Progenitor cell of endocrine pancreas (in vitro differentiated cells): ENCODE measurements around the gene EVX1. TPM values are rescaled to one million over a fixed set of nuclear protein-coding genes. Genes with fewer than 3 reads are reported as not detected.

ENCODE experiments used
- DNase-seq: peaks from one replicate; pipeline ENCODE4 v3.0.0; 2021; ENCODE audit warnings: low spot score; ENCODE audit not compliant: unreplicated experiment
- H3K27ac Mint-ChIP-seq: 2 replicates; pipeline ENCODE4 v1.8.0; 2021; ENCODE audit warnings: mild to moderate bottlenecking, moderate library complexity, mixed read lengths
- H3K27me3 Mint-ChIP-seq: 2 replicates; pipeline ENCODE4 v1.8.0; 2021; ENCODE audit warnings: mixed read lengths
- H3K36me3 Mint-ChIP-seq: 2 replicates; pipeline ENCODE4 v1.8.0; 2022; ENCODE audit warnings: mixed read lengths; ENCODE audit not compliant: insufficient read depth
- H3K4me1 Mint-ChIP-seq: 2 replicates; pipeline ENCODE4 v1.8.0; 2021; ENCODE audit warnings: low read depth, mixed read lengths
- H3K4me3 Mint-ChIP-seq: 2 replicates; pipeline ENCODE4 v1.8.0; 2021; ENCODE audit warnings: low read depth, mild to moderate bottlenecking, moderate library complexity, mixed read lengths
- H3K9me3 Mint-ChIP-seq: 2 replicates; pipeline ENCODE4 v1.8.0; 2021; ENCODE audit warnings: low read depth, mixed read lengths
- CTCF ChIP-seq: fragments of 200-600 bp; sonication (generic); IDR thresholded peaks from one replicate; pipeline ENCODE4 v1.5.0; 2021; ENCODE audit warnings: antibody characterized with exemption, mild to moderate bottlenecking; ENCODE audit not compliant: unreplicated experiment
- total RNA-seq: library from RNA; stranded (reverse); gene quantifications from 2 replicates; pipeline ENCODE4 v1.2.1, GENCODE V29; 2021

EVX1 gene
- total RNA-seq, 1 donor from 2014 or later: not detected

- Mint-ChIP-seq H3K4me1 (no peaks in the 10 kb centered on the region), H3K4me3 (no peak overlapping the region), H3K9me3 (no peaks in the 10 kb centered on the region), H3K36me3 (no peaks in the 10 kb centered on the region), H3K27ac (no peak overlapping the region), H3K27me3 (peaks cover 10% of the 10 kb centered on the region)
- no peak for DNase-seq
- no peak for TF ChIP-seq CTCF
Observed at GRCh38 chr7:27297356-27297755, 54.8 kb downstream of the EVX1 start.

Other genes starting within 250 kb of the EVX1 start
- 27.4 and 31.2 TPM in 2 replicates for gene HOXA1, start 146.8 kb upstream of the EVX1 start, total RNA-seq
- 17.9 and 18.6 TPM in 2 replicates for gene HOXA2, start 140.1 kb upstream of the EVX1 start, total RNA-seq
- gene HOXA4, start 112.0 kb upstream of the EVX1 start, total RNA-seq: 13.7 TPM in 2 replicates
- gene HOXA5, start 99.1 kb upstream of the EVX1 start, total RNA-seq: 12.6 and 18.1 TPM in 2 replicates
- 0.38 TPM in 1 of 2 replicates, not detected in the other for gene HOXA6, start 95.0 kb upstream of the EVX1 start, total RNA-seq
- gene HOXA3, start 90.2 kb upstream of the EVX1 start, total RNA-seq: 77.4 and 85.5 TPM in 2 replicates
- gene HOXA7, start 86.1 kb upstream of the EVX1 start, total RNA-seq: 1.4 and 1.5 TPM in 2 replicates
- gene HOXA9, start 77.3 kb upstream of the EVX1 start, total RNA-seq: not detected in 2 replicates
- not detected in 2 replicates for gene HOXA10, start 68.5 kb upstream of the EVX1 start, total RNA-seq
- not detected in 2 replicates for gene HOXA11, start 57.6 kb upstream of the EVX1 start, total RNA-seq
- gene HOXA13, start 42.7 kb upstream of the EVX1 start, total RNA-seq: not detected in 2 replicates